HCT116 (cell line): ENCODE measurements around the gene SCN3B. TPM values are rescaled to one million over a fixed set of nuclear protein-coding genes. Genes with fewer than 3 reads are reported as not detected.

ENCODE experiments used
- ATAC-seq: fragments of 200-7000 bp; cut with Tn5 transposase; 2 replicates; pipeline ENCODE4 v1.9.1; 2020; ENCODE audit warnings: mild to moderate bottlenecking, moderate library complexity
- BruUV-seq: library from RNA; stranded (reverse); fragments of 400-500 nt; replicated peaks from 2 replicates; lab custom pipeline; 2021; lab: Mats Ljungman, UMichigan
- CTCF ChIA-PET: fragments of 300-600 bp; sonication (Branson Sonifier 250); formaldehyde crosslinking; loops from one replicate; lab custom pipeline; 2021; ENCODE audit warnings: antibody characterized with exemption; lab: Charles Lee
- POLR2A ChIA-PET: fragments of 300-600, 350-600 bp; sonication (Branson Sonifier 250); formaldehyde crosslinking; loops from one replicate; lab custom pipeline; 2021; ENCODE audit warnings: antibody characterized with exemption; lab: Charles Lee
- RAD21 ChIA-PET, 2 experiments: fragments of 300-600 bp; sonication (Branson Sonifier 250); formaldehyde crosslinking; loops; one replicate each; lab custom pipeline; 2023; ENCODE audit warnings: low total read pairs in 2 of 2; ENCODE audit not compliant: uncharacterized antibody in 2 of 2, unreplicated experiment in 2 of 2, low non-redundant PET in 1 of 2; lab: Charles Lee
- DNase-seq: peaks from one replicate; pipeline ENCODE4 v3.0.0-alpha.2; 2010; ENCODE audit warnings: low read depth, low spot score
- H2AFZ ChIP-seq: fragments of 200-600 bp; shearing (Covaris generic), sonication (generic); 2 replicates; pipeline ENCODE4 v1.6.1; 2017; ENCODE audit warnings: low read depth, mixed run types, mixed read lengths, antibody characterized with exemption, low read length; ENCODE audit not compliant: poor library complexity, severe bottlenecking
- H3K27ac ChIP-seq: 2 replicates; pipeline ENCODE4 v1.5.1; 2012; ENCODE audit warnings: low read depth, low read length
- H3K27me3 ChIP-seq: fragments of 200-600 bp; sonication (generic); 2 replicates; pipeline ENCODE4 v1.6.1; 2016; ENCODE audit warnings: mixed run types, low read length, mixed read lengths; ENCODE audit not compliant: insufficient read depth
- H3K36me3 ChIP-seq, 2 experiments: fragments of 200-500 bp in 1 of 2; fragments of 200-600 bp in 1 of 2; sonication (Bioruptor generic) in 1 of 2; sonication (generic) in 1 of 2; 2 replicates each; pipeline versions ENCODE4 v1.5.1 to v1.6.1; 2014 to 2016; ENCODE audit warnings: low read length in 2 of 2, inconsistent platforms in 1 of 2, mixed read lengths in 1 of 2, mixed run types in 1 of 2; ENCODE audit not compliant: insufficient read depth in 2 of 2, control insufficient read depth in 1 of 2
- H3K4me1 ChIP-seq, 2 experiments: fragments of 200-600 bp in 1 of 2; sonication (generic) in 1 of 2; 2 replicates each; pipeline versions ENCODE4 v1.5.1 to v1.6.1; 2012 to 2017; ENCODE audit warnings: low read length in 2 of 2, inconsistent platforms in 1 of 2, mild to moderate bottlenecking in 1 of 2, mixed read lengths in 1 of 2, mixed run types in 1 of 2, moderate library complexity in 1 of 2; ENCODE audit not compliant: insufficient read depth in 2 of 2, control insufficient read depth in 1 of 2
- H3K4me2 ChIP-seq: fragments of 200-600 bp; sonication (generic); 2 replicates; pipeline ENCODE4 v1.6.1; 2017; ENCODE audit warnings: mixed run types, low read length, mixed read lengths
- H3K4me3 ChIP-seq, 2 experiments: fragments of 200-600 bp in 1 of 2; sonication (generic) in 1 of 2; replicated peaks in 1 of 2; 2 replicates each; pipeline ENCODE4 v1.5.1; 2011 to 2016; ENCODE audit warnings: low read length in 2 of 2, control low read depth in 1 of 2, low read depth in 1 of 2, mild to moderate bottlenecking in 1 of 2, mixed read lengths in 1 of 2, mixed run types in 1 of 2
- H3K79me2 ChIP-seq: fragments of 200-600 bp; sonication (generic); 2 replicates; pipeline ENCODE4 v1.6.1; 2017; ENCODE audit warnings: mild to moderate bottlenecking, mixed run types, low read length, moderate library complexity, mixed read lengths; ENCODE audit not compliant: insufficient read depth
- H3K9ac ChIP-seq: fragments of 200-600 bp; sonication (generic); 2 replicates; pipeline ENCODE4 v1.6.1; 2016; ENCODE audit warnings: low read length, mixed read lengths
- H3K9me2 ChIP-seq: fragments of 200-600 bp; sonication (generic), shearing (Covaris generic); 2 replicates; pipeline ENCODE4 v1.6.1; 2017; ENCODE audit warnings: mixed run types, mild to moderate bottlenecking, moderate library complexity; ENCODE audit not compliant: insufficient read depth
- H3K9me3 ChIP-seq, 2 experiments: fragments of 200-500 bp in 1 of 2; fragments of 200-600 bp in 1 of 2; sonication (Bioruptor generic) in 1 of 2; sonication (generic) in 1 of 2; 2 replicates each; pipeline ENCODE4 v1.6.1; 2014 to 2017; ENCODE audit warnings: low read length in 2 of 2, mixed read lengths in 2 of 2, inconsistent platforms in 1 of 2, low read depth in 1 of 2, mild to moderate bottlenecking in 1 of 2, mixed run types in 1 of 2, moderate library complexity in 1 of 2; ENCODE audit not compliant: control insufficient read depth in 1 of 2, insufficient read depth in 1 of 2
- H4K20me1 ChIP-seq: fragments of 200-600 bp; sonication (generic), shearing (Covaris generic); 2 replicates; pipeline ENCODE4 v1.6.1; 2017; ENCODE audit warnings: mixed run types, mild to moderate bottlenecking, moderate library complexity; ENCODE audit not compliant: insufficient read depth
- EZH2 ChIP-seq: fragments of 200-600 bp; sonication (generic); IDR thresholded peaks from 2 replicates; pipeline ENCODE4 v1.6.1; 2017; ENCODE audit warnings: antibody characterized with exemption, mixed run types
- JUND ChIP-seq: IDR thresholded peaks from 2 replicates; pipeline ENCODE4 v1.6.1; 2012
- POLR2AphosphoS5 ChIP-seq: IDR thresholded peaks from 2 replicates; pipeline ENCODE4 v1.6.1; 2011; ENCODE audit warnings: mild to moderate bottlenecking, low read depth, low read length, moderate library complexity
- SP1 ChIP-seq: IDR thresholded peaks from 2 replicates; pipeline ENCODE4 v1.6.1; 2012; ENCODE audit warnings: low read depth
- TCF7L2 ChIP-seq: IDR thresholded peaks from 2 replicates; pipeline ENCODE4 v1.7.0; 2011; ENCODE audit warnings: borderline replicate concordance, inconsistent platforms; ENCODE audit not compliant: insufficient read depth, insufficient read length; ENCODE audit errors: extremely low read depth
- YY1 ChIP-seq: IDR thresholded peaks from 2 replicates; pipeline ENCODE4 v1.6.1; 2011; ENCODE audit warnings: low read length, low read depth, moderate library complexity, mild to moderate bottlenecking; ENCODE audit not compliant: insufficient replicate concordance; ENCODE audit errors: extremely low read depth
- intact Hi-C: fragments of 100-400 bp; cut with micrococcal nuclease; formaldehyde crosslinking; loops from 2 replicates; pipeline ENCODE4 v1.10.0; 2022
- total RNA-seq: library from RNA; stranded (reverse); gene quantifications from one replicate; pipeline ENCODE4 v1.2.1, GENCODE V29; 2021; ENCODE audit not compliant: unreplicated experiment
- TF ChIP-seq, protein P1 (sequence below): IDR thresholded peaks from 2 replicates; pipeline ENCODE4 v1.6.1; 2012; ENCODE audit warnings: low read depth

SCN3B gene
- total RNA-seq, 1 experiment from 2014 or later = 0.05 TPM

DNA sequence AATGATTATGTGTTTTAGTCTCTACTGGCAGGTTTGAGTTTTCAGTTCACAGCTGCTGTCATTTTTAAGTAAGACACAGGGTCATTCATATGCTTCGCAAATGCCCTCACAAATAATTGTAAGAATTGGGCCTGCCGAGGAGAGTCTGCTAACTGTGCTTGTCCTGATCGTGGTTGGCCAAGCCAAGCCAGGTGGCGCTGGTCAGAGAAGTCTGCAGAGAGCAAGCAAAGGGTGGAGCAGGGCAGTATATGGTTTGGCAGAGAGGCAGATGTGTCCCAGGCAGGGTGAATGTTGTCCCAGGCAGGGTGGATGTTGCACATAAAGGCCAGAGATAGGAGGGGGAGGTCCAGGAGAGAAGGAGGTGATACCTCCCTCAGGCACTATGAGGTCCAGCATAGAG is 52.7 kb downstream of the SCN3B start:
- intact Hi-C loops = no loop called here
- Histone ChIP-seq H3K9me3 (no peaks in the 10 kb centered on the region), H3K9ac (no peak overlapping the region), H3K79me2 (no peaks in the 10 kb centered on the region), H3K4me2 (no peak overlapping the region), H3K27me3 (no peaks in the 10 kb centered on the region), H4K20me1 (no peaks in the 10 kb centered on the region), H3K27ac (no peak overlapping the region), H3K36me3 (no peaks in the 10 kb centered on the region), H3K9me2 (no peaks in the 10 kb centered on the region), H2AFZ (no peak overlapping the region), H3K4me1 (no peaks in the 10 kb centered on the region), H3K4me3 (no peak overlapping the region)
- ChIA-PET RAD21 (no interaction called here), POLR2A (no interaction called here), CTCF (no interaction called here)
- ATAC-seq = no peak
- no peak for DNase-seq
- no TSS peak for BruUV-seq
- TF ChIP-seq, protein P1, sequence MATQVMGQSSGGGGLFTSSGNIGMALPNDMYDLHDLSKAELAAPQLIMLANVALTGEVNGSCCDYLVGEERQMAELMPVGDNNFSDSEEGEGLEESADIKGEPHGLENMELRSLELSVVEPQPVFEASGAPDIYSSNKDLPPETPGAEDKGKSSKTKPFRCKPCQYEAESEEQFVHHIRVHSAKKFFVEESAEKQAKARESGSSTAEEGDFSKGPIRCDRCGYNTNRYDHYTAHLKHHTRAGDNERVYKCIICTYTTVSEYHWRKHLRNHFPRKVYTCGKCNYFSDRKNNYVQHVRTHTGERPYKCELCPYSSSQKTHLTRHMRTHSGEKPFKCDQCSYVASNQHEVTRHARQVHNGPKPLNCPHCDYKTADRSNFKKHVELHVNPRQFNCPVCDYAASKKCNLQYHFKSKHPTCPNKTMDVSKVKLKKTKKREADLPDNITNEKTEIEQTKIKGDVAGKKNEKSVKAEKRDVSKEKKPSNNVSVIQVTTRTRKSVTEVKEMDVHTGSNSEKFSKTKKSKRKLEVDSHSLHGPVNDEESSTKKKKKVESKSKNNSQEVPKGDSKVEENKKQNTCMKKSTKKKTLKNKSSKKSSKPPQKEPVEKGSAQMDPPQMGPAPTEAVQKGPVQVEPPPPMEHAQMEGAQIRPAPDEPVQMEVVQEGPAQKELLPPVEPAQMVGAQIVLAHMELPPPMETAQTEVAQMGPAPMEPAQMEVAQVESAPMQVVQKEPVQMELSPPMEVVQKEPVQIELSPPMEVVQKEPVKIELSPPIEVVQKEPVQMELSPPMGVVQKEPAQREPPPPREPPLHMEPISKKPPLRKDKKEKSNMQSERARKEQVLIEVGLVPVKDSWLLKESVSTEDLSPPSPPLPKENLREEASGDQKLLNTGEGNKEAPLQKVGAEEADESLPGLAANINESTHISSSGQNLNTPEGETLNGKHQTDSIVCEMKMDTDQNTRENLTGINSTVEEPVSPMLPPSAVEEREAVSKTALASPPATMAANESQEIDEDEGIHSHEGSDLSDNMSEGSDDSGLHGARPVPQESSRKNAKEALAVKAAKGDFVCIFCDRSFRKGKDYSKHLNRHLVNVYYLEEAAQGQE = no peak
- TF ChIP-seq TCF7L2 (no peak), JUND (no peak), POLR2AphosphoS5 (no peak), EZH2 (no peak), YY1 (no peak), SP1 (no peak)
